Dermis microvascular lymphatic vessel endothelial cell (primary cell): ENCODE data around the gene SLC6A13. TPM values are rescaled to one million over a fixed set of nuclear protein-coding genes. Genes with fewer than 3 reads are reported as not detected.
"Not testable (repeated sequence)": the region's sequence is repeated elsewhere in the genome, so short reads cannot be mapped to it uniquely, and the experiment has no call there.

Experiments
- DNase-seq, 2 donors: peaks; one replicate each; pipeline versions ENCODE4 v3.0.0 to v3.0.0-alpha.2; 2010; ENCODE audit warnings: low read depth in 2 of 2
- total RNA-seq: library from RNA; depleted of rRNA; stranded (reverse); fragments of >200 nt; gene quantifications from 2 replicates; pipeline ENCODE4 v1.2.1, GENCODE V29; 2014

The SLC6A13 gene
- total RNA-seq, result 0.13 TPM in 1 of 2 replicates, not detected in the other

DNA sequence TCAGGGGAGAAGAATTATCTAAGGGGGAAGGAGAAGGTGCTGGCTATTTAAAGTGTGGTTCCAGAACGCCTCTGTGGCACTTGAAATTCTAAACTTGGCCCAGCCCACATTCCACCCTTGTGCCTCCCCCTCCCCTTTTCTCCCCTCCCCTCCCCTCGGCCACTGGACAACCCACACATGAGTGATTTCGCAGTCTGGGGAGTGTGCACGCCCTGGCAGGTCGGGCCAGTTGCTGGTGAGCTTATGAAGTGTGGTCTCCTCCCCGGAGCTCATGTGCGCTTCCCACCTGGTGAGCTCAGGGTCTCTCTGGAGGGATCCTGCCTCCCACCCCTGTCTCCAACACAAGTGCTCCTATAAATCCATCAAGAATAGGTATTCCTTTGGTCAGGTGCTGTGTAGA is at the start of gene SLC6A13:
Gene SLC6A13 (minus strand): TSS at position 20 of the 400 bp plus-strand sequence. CDS start 2,784 bp downstream, outside the sequence.
- DNase-seq, result no peak

- no peak for DNase-seq
Observed at GRCh38 chr12:308511-308910, 45.9 kb upstream of the SLC6A13 start.

DNA sequence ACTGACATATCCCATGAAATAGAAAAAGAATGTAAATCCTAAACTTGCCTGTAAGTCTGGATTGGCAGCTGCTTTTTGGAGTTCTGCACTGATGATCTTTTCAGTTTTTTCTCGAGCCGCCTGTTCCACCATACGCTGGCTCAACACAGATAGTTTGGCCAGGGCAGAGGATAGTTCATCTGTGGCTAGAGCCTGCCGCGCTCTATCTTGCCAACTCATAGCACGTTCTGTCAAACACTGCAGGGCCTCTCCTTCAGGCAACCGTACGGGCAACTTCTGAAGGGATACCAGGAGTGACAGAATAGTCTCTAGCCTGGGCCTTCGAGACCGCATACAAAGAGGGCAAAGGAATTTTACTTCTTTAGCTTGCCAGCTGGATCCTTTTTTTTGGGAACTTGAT is 44.8 kb upstream of the SLC6A13 start:
- DNase-seq, result no peak

DNA sequence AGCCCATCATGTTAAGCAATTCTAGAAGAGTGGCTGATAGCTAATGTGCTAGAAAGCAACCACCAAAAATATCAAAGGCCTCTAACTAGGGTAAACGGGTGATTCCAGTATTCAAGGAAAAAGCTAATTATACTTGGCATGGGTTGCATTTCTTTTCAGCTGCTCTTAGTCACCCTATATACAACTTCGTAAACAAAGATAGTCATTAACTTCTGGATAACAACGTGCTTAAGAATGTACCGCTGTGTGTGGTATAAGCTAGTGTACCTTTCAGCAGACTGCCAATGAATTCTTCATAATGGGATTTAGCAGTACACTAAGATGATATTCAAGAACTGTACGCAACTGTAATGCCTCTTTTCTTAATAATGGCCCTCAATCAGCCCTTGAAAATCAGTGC is 42.2 kb upstream of the SLC6A13 start:
- no peak for DNase-seq

GRCh38 chr12:302766-303165 is 40.1 kb upstream of the SLC6A13 start:
- DNase-seq, result not testable (repeated sequence)

GRCh38 chr12:300166-300565 is 37.5 kb upstream of the SLC6A13 start:
- DNase-seq, result not testable (repeated sequence)

DNA sequence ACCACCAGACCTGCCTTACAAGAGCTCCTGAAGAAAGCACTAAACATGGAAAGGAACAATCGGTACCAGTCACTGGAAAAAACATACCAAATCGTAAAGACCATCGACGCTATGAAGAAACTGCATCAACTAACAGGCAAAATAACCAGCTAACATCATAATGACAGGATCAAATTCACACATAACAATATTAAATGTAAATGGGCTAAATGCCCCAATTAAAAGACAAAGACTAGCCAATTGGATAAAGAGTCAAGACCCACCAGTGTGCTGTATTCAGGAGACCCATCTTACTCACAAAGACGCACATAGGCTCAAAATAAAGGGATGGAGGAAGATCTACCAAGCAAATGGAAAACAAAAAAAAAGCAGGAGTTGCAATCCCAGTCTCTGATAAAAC is 36.9 kb upstream of the SLC6A13 start:
- not testable (repeated sequence) for DNase-seq

GRCh38 chr12:298059-298458 is 35.4 kb upstream of the SLC6A13 start:
- not testable (repeated sequence) for DNase-seq

GRCh38 chr12:295132-295531 is 32.5 kb upstream of the SLC6A13 start:
- no peak for DNase-seq

- no peak for DNase-seq
Observed at GRCh38 chr12:293199-293598, 30.6 kb upstream of the SLC6A13 start.

DNA sequence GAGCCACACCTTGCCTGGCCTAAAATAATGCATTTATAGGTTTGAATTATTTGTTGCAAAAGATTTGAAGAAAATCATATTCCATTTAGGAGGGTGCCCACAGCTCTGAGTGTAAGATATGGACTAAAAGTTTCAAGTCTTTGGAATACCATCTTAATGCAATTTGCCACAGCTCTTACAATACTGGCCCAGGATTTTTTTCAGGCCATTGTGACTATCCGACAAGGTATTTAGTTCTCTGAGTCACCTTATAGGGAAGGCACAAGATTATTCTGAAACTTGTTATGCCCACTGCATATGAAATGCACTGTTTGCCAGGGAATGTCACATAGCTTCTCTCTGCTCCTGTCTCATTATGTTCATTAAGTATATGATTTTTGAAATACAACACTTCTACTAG is 29.6 kb upstream of the SLC6A13 start:
- no peak for DNase-seq

GRCh38 chr12:291153-291723 is 28.6 kb upstream of the SLC6A13 start:
- DNase-seq, result no peak

DNA sequence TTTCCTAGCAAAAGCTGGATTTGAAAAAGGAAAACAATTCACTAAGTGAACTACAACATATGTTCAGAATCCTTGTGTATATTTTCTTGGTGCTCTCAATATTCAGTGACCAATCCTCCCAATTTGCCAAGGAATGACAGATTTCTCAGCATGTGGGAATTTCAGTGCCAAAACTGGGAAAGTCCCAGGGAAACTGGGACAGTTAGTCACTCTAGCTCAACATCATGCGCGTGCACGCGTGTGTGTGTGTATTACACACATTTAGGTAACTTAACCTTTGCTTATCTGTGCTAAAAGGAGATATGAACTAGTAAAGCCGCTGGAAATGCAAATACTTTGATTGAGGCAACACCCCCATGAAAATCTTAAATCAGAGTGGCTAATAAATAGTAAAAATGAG is 26.1 kb upstream of the SLC6A13 start:
- DNase-seq, result peak in 1 of 2 donors; percentile 29

DNA sequence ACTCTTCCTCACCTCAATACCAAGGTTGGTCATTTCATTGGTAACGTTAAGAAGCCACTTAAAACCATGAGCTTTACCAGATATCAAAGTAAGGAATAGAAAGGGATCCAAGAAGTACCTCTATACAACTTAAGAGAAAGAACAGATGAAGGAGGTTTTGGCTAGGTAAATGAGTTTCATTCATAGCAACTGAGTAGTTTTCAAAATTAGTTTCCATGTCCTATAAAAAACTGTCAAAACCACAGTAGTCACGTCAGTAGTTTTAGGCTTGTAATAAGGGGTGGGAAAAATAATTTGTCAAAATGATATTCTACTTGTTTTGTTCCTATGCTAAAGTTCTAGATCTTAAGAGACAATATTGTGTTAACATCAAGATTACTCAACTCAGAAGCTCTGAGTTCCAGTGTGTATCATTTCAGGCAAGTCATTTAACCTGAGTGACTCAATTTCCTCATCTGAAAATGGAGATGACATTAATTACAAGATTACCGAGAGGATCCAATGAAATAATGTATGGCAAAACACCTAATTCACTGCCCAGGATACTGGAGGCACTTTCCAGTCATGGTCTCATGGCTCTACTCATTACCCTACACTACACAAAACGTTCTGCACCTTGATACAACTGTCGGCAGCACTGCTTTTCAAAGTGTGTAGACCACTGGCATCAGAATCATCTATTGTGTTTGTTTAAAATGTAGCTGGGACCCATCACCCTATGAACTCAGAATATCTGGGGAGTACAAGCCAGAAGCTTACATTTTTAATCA is 24.1 kb upstream of the SLC6A13 start:
- DNase-seq, result no peak

- DNase-seq, result no peak
Observed at GRCh38 chr12:278046-278445, 15.4 kb upstream of the SLC6A13 start.

- no peak for DNase-seq
Observed at GRCh38 chr12:275812-276211, 13.2 kb upstream of the SLC6A13 start.

DNA sequence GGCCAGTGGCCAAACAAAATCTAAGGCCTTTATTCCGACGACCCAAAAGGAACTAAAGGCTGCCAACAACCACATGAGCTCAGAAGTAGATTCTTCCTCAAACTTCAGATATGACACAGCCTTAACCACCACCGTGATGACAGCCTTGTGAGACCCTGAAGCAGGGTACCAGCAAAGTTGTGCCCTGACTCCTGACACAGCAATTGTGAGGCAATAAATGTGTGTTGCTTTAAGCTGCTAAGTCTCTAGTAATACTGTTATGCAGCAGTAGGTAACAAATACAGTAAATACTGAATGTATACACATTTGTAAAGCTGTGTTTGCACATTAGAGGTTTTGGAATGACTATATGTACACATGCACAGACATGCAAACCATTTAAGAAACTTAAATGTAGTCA is 10.7 kb upstream of the SLC6A13 start:
- peak in 1 of 2 donors; percentile 30 for DNase-seq

DNA sequence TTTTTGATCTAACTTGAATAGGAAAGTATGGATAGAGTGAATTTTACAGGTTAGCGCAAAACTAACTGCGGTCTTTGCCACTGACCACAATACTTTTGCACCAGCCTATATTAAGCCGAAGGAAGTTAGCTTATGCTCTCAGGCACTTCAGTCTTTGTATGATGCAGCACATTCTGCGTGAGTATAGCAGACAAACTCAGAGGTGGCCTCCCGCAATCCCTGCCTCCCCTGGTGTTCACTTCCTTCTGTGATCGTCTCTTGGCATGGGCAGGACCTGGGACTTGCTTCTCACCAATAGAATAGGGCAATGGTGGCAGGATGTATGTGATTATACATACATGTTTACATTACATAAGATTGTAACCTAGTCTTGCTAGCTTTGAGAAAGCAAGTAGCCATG is 10.3 kb upstream of the SLC6A13 start:
- no peak for DNase-seq

DNA sequence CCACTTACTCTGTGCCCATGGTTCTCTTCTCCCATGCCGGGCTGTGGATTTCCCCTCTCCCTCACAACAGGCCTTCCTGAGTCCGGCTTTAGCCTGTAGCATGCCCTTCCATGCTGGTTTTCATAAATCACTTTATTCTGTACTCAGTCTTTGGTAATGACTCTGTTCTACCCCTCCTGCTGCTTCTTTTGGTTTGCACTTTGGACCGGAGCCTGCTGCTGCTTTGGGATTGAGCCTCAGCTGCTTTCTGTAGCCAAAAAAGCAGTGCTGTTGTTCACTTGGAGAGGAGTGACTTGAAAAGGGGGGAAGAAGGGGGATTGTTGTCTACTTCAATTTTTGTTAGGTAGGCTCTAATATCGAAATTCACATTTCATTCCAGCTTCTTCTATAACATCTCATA is 8.5 kb upstream of the SLC6A13 start:
- no peak for DNase-seq

- DNase-seq, result no peak
Observed at GRCh38 chr12:269191-269590, 6.6 kb upstream of the SLC6A13 start.

GRCh38 chr12:268483-268840 is 5.8 kb upstream of the SLC6A13 start:
- DNase-seq, result no peak

- DNase-seq, result no peak
Observed at GRCh38 chr12:267581-268482, 5.2 kb upstream of the SLC6A13 start.
